GM18505 (cell line): Measurements from ENCODE around the gene B4GALT2.

Experiments used
- ATAC-seq: cut with Tn5 transposase; IDR thresholded peaks from one replicate; pipeline ENCODE4 v1.9.1; 2021; ENCODE audit not compliant: unreplicated experiment
- POLR2A ChIP-seq: IDR thresholded peaks from 4 replicates; pipeline ENCODE4 v1.6.1; 2011; ENCODE audit warnings: borderline replicate concordance; ENCODE audit not compliant: insufficient read depth, insufficient read length; ENCODE audit errors: extremely low read depth

The B4GALT2 gene

GRCh38 chr1:44031252-44032169 lies 52.5 kb downstream of the B4GALT2 start, which contains the start of gene SLC6A9:
Gene SLC6A9, minus strand, starts transcription at chr1:44031462. Its CDS starts 7,185 bp downstream, at chr1:44024277.
- ATAC-seq, result no peak
- no peak for TF ChIP-seq POLR2A

- no peak for ATAC-seq
- TF ChIP-seq POLR2A, result no peak
Observed at GRCh38 chr1:44032170-44032790, 53.3 kb downstream of the B4GALT2 start.

GRCh38 chr1:44033041-44033575 lies 54.1 kb downstream of the B4GALT2 start:
- ATAC-seq, result no peak
- TF ChIP-seq POLR2A, result no peak

- no peak for ATAC-seq
- TF ChIP-seq POLR2A, result no peak
Observed at GRCh38 chr1:44033756-44034155, 54.7 kb downstream of the B4GALT2 start.

GRCh38 chr1:44034423-44034822 lies 55.4 kb downstream of the B4GALT2 start:
- no peak for TF ChIP-seq POLR2A
- ATAC-seq, result no peak

- ATAC-seq, result no peak
- TF ChIP-seq POLR2A, result no peak
Observed at GRCh38 chr1:44034976-44035716, 56.1 kb downstream of the B4GALT2 start.

- no peak for ATAC-seq
- no peak for TF ChIP-seq POLR2A
Observed at GRCh38 chr1:44035726-44036408, 56.9 kb downstream of the B4GALT2 start.

GRCh38 chr1:44036409-44037139 lies 57.6 kb downstream of the B4GALT2 start:
- TF ChIP-seq POLR2A, result no peak
- ATAC-seq, result no peak

GRCh38 chr1:44037154-44037553 lies 58.1 kb downstream of the B4GALT2 start:
- no peak for ATAC-seq
- TF ChIP-seq POLR2A, result no peak

GRCh38 chr1:44038876-44039657 lies 60.1 kb downstream of the B4GALT2 start:
- ATAC-seq, result no peak
- no peak for TF ChIP-seq POLR2A

GRCh38 chr1:44040418-44040817 lies 61.4 kb downstream of the B4GALT2 start:
- ATAC-seq, result no peak
- no peak for TF ChIP-seq POLR2A
